ENCODE measurements around the gene MIP. TPM values are rescaled to one million over a fixed set of nuclear protein-coding genes. Genes with fewer than 3 reads are reported as not detected.

Gene MIP
- total and polyA plus RNA-seq, 2 of the 13 experiments (the other 11 are each of a cell fraction or from before 2014, with no cell fraction given) = not detected

DNA sequence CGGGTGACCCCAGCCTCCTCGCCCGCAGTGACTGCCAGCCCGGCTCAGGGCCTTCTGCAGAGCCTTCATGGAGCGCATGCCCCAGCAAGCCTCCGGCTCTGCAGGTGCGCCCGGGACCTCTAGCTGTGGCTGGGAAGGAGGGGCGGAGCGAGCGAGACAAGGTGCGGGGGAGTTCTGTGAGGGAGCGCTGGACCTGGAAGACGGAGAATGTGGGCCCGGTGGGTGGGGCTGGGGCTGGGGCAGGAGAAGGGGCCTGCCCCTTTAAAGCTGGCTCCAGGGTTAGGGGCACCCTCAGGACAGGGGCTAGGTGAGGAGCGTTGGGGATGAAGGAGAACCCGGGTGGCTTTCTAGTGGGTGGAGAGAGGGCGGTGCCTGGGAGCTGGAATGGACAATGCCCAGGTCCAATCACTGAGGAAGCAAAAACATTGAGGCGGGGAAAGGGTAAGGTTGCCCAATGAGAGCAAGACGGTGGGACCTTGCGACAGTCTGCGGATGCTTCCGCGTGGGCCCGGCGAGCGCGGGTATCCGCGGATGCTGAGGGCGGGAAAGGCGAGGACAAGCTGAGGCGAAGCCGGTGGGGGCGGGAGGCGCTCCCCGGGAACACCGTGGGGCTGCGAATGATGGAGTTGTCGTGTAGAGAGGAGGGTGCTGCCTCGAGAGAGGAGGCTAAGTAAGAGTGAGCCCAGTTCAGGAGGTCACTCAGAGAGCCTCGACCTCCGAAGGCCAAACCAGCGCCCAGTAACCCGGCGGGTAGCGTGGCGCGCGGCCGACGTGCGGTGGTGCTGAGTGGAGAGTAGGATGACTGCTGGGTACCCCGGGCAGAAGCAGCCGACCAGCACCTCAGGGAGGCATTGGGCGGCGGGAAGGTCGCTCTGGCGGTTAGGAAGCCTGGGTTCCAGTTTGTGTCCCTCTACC is 33.8 kb upstream of the MIP start, which contains the start of gene GLS2 (continued):
- TF ChIP-seq, protein P1, sequence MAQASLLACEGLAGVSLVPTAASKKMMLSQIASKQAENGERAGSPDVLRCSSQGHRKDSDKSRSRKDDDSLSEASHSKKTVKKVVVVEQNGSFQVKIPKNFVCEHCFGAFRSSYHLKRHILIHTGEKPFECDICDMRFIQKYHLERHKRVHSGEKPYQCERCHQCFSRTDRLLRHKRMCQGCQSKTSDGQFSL (CRISPR knock-in tag; IDR thresholded peaks at IDR 0.05) = peak; percentile 72; the same call in 1 of the 2 replicates
- no peak for TF ChIP-seq SETDB1 (CRISPR knock-in tag; IDR thresholded peaks at IDR 0.05; ENCODE audit: borderline replicate concordance)
- no peak for TF ChIP-seq SSRP1 (CRISPR knock-in tag; IDR thresholded peaks at IDR 0.05)
- TF ChIP-seq, protein P2, sequence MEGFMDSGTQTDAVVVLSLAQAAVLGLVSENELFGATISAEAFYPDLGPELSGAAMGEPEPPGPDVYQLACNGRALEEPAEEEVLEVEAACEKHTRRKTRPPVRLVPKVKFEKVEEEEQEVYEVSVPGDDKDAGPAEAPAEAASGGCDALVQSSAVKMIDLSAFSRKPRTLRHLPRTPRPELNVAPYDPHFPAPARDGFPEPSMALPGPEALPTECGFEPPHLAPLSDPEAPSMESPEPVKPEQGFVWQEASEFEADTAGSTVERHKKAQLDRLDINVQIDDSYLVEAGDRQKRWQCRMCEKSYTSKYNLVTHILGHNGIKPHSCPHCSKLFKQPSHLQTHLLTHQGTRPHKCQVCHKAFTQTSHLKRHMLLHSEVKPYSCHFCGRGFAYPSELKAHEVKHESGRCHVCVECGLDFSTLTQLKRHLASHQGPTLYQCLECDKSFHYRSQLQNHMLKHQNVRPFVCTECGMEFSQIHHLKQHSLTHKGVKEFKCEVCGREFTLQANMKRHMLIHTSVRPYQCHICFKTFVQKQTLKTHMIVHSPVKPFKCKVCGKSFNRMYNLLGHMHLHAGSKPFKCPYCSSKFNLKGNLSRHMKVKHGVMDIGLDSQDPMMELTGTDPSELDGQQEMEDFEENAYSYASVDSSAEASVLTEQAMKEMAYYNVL (CRISPR knock-in tag; IDR thresholded peaks at IDR 0.05; ENCODE audit: borderline replicate concordance) = peak; percentile 31; the same call in 1 of the 2 replicates
- peak; percentile 83; the same call in 1 of the 2 replicates for TF ChIP-seq ZNF224 (CRISPR knock-in tag; IDR thresholded peaks at IDR 0.05)
- TF ChIP-seq SPEN (CRISPR knock-in tag; IDR thresholded peaks at IDR 0.05; ENCODE audit: low read depth) = peak; percentile 26; the same call in 1 of the 2 replicates
- TF ChIP-seq, protein P3, sequence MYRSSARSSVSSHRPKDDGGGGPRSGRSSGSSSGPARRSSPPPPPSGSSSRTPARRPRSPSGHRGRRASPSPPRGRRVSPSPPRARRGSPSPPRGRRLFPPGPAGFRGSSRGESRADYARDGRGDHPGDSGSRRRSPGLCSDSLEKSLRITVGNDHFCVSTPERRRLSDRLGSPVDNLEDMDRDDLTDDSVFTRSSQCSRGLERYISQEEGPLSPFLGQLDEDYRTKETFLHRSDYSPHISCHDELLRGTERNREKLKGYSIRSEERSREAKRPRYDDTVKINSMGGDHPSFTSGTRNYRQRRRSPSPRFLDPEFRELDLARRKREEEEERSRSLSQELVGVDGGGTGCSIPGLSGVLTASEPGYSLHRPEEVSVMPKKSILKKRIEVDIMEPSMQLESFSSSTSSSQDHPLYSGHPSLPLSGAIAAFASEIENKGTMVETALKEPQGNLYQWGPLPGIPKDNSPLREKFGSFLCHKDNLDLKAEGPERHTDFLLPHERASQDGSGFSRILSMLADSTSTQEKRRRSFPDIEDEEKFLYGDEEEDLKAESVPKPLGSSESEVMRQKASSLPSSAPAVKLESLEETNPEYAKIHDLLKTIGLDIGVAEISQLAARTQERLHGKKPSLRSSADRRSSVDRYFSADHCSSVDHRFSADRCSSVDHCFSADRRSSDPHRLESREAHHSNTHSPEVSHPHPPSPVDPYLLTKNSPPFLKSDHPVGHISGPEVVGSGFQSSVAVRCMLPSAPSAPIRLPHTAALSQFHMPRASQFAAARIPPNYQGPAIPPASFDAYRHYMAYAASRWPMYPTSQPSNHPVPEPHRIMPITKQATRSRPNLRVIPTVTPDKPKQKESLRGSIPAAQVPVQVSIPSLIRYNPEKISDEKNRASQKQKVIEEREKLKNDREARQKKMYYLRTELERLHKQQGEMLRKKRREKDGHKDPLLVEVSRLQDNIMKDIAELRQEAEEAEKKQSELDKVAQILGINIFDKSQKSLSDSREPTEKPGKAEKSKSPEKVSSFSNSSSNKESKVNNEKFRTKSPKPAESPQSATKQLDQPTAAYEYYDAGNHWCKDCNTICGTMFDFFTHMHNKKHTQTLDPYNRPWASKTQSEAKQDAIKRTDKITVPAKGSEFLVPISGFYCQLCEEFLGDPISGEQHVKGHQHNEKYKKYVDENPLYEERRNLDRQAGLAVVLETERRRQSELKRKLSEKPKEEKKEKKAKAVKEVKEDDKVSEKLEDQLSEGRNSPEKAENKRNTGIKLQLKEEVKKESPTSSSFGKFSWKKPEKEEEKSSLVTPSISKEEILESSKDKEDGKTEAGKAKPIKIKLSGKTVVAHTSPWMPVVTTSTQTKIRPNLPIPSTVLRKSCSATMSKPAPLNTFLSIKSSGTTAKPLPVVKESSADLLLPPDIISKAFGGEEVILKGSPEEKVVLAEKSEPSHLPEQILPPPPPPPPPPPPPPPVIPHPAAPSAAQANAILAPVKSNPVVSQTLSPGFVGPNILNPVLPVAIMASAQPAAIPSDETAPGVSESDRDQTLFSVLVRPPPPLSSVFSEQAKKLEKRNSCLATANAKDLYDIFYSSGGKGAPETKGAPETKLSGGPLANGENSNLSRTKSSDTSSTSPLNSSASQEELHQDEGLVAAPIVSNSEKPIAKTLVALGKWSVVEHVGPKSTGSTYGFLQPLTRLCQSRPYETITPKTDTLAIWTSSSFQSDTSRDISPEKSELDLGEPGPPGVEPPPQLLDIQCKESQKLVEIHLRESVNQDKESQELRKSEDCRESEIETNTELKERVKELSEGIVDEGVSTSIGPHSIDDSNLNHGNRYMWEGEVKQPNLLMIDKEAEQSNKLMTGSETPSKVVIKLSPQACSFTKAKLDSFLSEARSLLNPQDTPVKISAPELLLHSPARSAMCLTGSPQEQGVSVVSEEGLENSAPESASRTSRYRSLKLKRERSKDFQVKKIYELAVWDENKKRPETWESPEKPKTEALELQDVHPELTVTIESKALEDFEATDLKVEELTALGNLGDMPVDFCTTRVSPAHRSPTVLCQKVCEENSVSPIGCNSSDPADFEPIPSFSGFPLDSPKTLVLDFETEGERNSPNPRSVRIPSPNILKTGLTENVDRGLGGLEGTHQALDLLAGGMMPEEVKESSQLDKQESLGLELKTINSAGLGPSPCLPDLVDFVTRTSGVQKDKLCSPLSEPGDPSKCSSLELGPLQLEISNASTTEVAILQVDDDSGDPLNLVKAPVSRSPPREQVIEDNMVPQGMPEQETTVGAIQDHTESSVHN (CRISPR knock-in tag; IDR thresholded peaks at IDR 0.05) = peak; percentile 88; the same call in 1 of the 2 replicates
- TF ChIP-seq ZNF563 (CRISPR knock-in tag; IDR thresholded peaks at IDR 0.05) = peak; percentile 89; the same call in 1 of the 2 replicates
- peak; percentile 76; the same call in 1 of the 2 replicates for TF ChIP-seq ZNF703 (CRISPR knock-in tag; IDR thresholded peaks at IDR 0.05; ENCODE audit: borderline replicate concordance)
- peak; percentile 94 for TF ChIP-seq MTF1 (CRISPR knock-in tag; IDR thresholded peaks at IDR 0.05)
- TF ChIP-seq ONECUT2 (CRISPR knock-in tag; IDR thresholded peaks at IDR 0.05) = 0 out of 2 replicates have a peak, but pooled peaks have one; percentile 59
- no peak for TF ChIP-seq ZNF569 (CRISPR knock-in tag; IDR thresholded peaks at IDR 0.05; ENCODE audit: borderline replicate concordance)
- TF ChIP-seq, protein P4, sequence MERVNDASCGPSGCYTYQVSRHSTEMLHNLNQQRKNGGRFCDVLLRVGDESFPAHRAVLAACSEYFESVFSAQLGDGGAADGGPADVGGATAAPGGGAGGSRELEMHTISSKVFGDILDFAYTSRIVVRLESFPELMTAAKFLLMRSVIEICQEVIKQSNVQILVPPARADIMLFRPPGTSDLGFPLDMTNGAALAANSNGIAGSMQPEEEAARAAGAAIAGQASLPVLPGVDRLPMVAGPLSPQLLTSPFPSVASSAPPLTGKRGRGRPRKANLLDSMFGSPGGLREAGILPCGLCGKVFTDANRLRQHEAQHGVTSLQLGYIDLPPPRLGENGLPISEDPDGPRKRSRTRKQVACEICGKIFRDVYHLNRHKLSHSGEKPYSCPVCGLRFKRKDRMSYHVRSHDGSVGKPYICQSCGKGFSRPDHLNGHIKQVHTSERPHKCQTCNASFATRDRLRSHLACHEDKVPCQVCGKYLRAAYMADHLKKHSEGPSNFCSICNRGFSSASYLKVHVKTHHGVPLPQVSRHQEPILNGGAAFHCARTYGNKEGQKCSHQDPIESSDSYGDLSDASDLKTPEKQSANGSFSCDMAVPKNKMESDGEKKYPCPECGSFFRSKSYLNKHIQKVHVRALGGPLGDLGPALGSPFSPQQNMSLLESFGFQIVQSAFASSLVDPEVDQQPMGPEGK (CRISPR knock-in tag; IDR thresholded peaks at IDR 0.05) = no peak; the same call in 1 of the 2 replicates
- TF ChIP-seq ISL2 (CRISPR knock-in tag; IDR thresholded peaks at IDR 0.05) = peak; percentile 56; the same call in 1 of the 2 replicates
- no peak for TF ChIP-seq ZFP62 (CRISPR knock-in tag; IDR thresholded peaks at IDR 0.05)

Data from HepG2 (cell line).